ENCODE results near the gene ZNF516. TPM values are rescaled to one million over a fixed set of nuclear protein-coding genes. Genes with fewer than 3 reads are reported as not detected.

ZNF516 gene
- polyA plus RNA-seq, 2 of the 4 experiments (the other 2 are of a cell fraction), result 3.9 to 4.9 TPM

GRCh38 chr18:76471593-76471992 is 23.4 kb downstream of the ZNF516 start:
- Histone ChIP-seq H3K27ac (no peak overlapping the region), H3K4me2 (no peak overlapping the region), H3K4me1 (peaks cover 28% of the 10 kb centered on the region), H3K9me3 (no peaks in the 10 kb centered on the region), H3K4me3 (no peak overlapping the region)
- no peak for DNase-seq (ENCODE audit: low read depth in 1 of 2, low spot score in 1 of 2)
- ChIA-PET POLR2A (no interaction called here), CTCF (interaction anchor here (1.9 kb wide), 1 partner anchor 73 kb away, joined by 5 read pairs; no protein-coding TSS in a partner anchor)
- no peak for FAIRE-seq
- WGBS (ENCODE audit: missing lambda C conversion rate), result 97% methylated on average over 8 of the region's 12 CpGs
- ATAC-seq, result no peak
- TF ChIP-seq CBX8 (IDR thresholded peaks at IDR 0.05) (no peak), E2F6 (IDR thresholded peaks at IDR 0.05; ENCODE audit: borderline replicate concordance, low read depth) (no peak), BHLHE40 (IDR thresholded peaks at IDR 0.05; ENCODE audit: low read depth, low read length) (no peak), ZNF302 (CRISPR knock-in tag; IDR thresholded peaks at IDR 0.05) (no peak), HOXB13 (CRISPR knock-in tag; IDR thresholded peaks at IDR 0.05; ENCODE audit: low read depth) (no peak), RARB (CRISPR knock-in tag; IDR thresholded peaks at IDR 0.05) (no peak), HMGXB4 (CRISPR knock-in tag; IDR thresholded peaks at IDR 0.05; ENCODE audit: borderline replicate concordance) (no peak), TP53 (CRISPR knock-in tag; IDR thresholded peaks at IDR 0.05) (no peak), RAD21 (conservative IDR thresholded peaks at IDR 0.05 in 1 of 2, IDR thresholded peaks at IDR 0.05 in 1 of 2) (no peak), EP300 (IDR thresholded peaks at IDR 0.05) (no peak), RFX5 (IDR thresholded peaks at IDR 0.05) (no peak), POLR2AphosphoS2 (conservative IDR thresholded peaks at IDR 0.05; ENCODE audit: low read length) (no peak), POLR2A (IDR thresholded peaks at IDR 0.05; ENCODE audit: low read length) (no peak), PBX3 (IDR thresholded peaks at IDR 0.05) (no peak), ZFP36 (IDR thresholded peaks at IDR 0.05; ENCODE audit: borderline replicate concordance, partially characterized antibody) (no peak), REST (IDR thresholded peaks at IDR 0.05) (no peak), FOXS1 (CRISPR knock-in tag; IDR thresholded peaks at IDR 0.05) (no peak)

- Histone ChIP-seq H3K27ac (no peak overlapping the region), H3K4me1 (no peaks in the 10 kb centered on the region; the same call in 2 of the 3 replicates), H3K4me2 (no peak overlapping the region), H3K4me3 (no peak overlapping the region), H3K9me3 (no peaks in the 10 kb centered on the region)
- FAIRE-seq (no peak), ATAC-seq (no peak), DNase-seq (ENCODE audit: low read depth in 1 of 2, low spot score in 1 of 2) (no peak)
- 93% methylated on average over 16 of the region's 16 CpGs for WGBS (ENCODE audit: missing lambda C conversion rate)
- CTCF ChIA-PET, result interaction anchor here (1.3 kb wide), 1 partner anchor 241 kb away, joined by 3 read pairs; no protein-coding TSS in a partner anchor
- TF ChIP-seq FOSB (CRISPR knock-in tag; IDR thresholded peaks at IDR 0.05) (no peak), MYC (IDR thresholded peaks at IDR 0.05; ENCODE audit: borderline replicate concordance, low read length) (no peak), RFX5 (IDR thresholded peaks at IDR 0.05) (no peak), BCL3 (IDR thresholded peaks at IDR 0.05) (no peak)
- POLR2A ChIA-PET, result no interaction called here
These were observed 26.4 kb downstream of the ZNF516 start for GRCh38 chr18:76468345-76469304.

Data from A549 (cell line).